Mucosa of rectum (tissue), 2 donors: ENCODE results near the gene UXS1.

Experiments used
- H3K27ac ChIP-seq, 2 donors: one replicate each; pipeline ENCODE4 v1.7.0; 2013; ENCODE audit warnings: inconsistent platforms in 2 of 2, low read depth in 2 of 2, low read length in 2 of 2
- H3K27me3 ChIP-seq, 2 donors: one replicate each; pipeline ENCODE4 v1.7.0; 2013; ENCODE audit warnings: low read length in 2 of 2; ENCODE audit not compliant: control insufficient read depth in 2 of 2, insufficient read depth in 2 of 2
- H3K36me3 ChIP-seq, 2 donors: one replicate each; pipeline ENCODE4 v1.7.0; 2013; ENCODE audit warnings: low read length in 2 of 2; ENCODE audit not compliant: control insufficient read depth in 2 of 2, insufficient read depth in 2 of 2
- H3K4me1 ChIP-seq, 2 donors: one replicate each; pipeline ENCODE4 v1.7.0; 2013; ENCODE audit warnings: low read length in 2 of 2, mild to moderate bottlenecking in 1 of 2; ENCODE audit not compliant: control insufficient read depth in 2 of 2, insufficient read depth in 2 of 2
- H3K4me3 ChIP-seq, 2 donors: one replicate each; pipeline ENCODE4 v1.7.0; 2013; ENCODE audit warnings: low read length in 2 of 2
- H3K9ac ChIP-seq, 2 donors: one replicate each; pipeline ENCODE4 v1.7.0; 2013; ENCODE audit warnings: low read length in 2 of 2, low read depth in 1 of 2, mild to moderate bottlenecking in 1 of 2
- H3K9me3 ChIP-seq, 2 donors: one replicate each; pipeline ENCODE4 v1.7.0; 2013; ENCODE audit warnings: low read length in 2 of 2; ENCODE audit not compliant: control insufficient read depth in 2 of 2
- donor health status: healthy.
- donor health status: Normal muscosa, but diverticular disease.

UXS1 gene

DNA sequence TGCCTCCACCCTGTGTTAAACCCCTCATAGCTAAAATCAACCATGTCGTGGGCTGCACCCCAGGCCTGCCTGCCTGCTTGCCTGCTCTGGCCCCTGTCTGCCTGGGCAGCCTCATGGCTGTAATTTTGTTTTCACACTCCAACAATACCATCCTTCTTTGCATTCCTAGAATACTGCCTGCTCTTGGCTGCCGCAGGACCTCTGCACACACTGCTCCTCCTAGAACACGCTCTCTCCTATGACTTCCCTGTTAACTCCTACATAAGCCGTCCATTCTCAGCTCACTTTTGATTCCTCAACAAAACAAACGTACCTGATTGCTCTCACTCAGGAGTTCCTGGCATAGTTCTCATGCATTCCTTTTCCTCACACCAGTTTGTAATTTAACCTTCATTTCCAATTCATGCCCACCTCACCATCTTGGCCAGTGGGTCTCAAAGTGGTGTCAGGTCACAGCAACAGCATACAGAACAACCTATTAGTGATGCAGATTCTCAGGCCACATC lies 2.5 kb downstream of the UXS1 start:
- Histone ChIP-seq H3K9me3 (no peaks in the 10 kb centered on the region), H3K27ac (no peak overlapping the region), H3K4me1 (peaks cover 9 to 18% of the 10 kb centered on the region in 2 donors), H3K27me3 (no peaks in the 10 kb centered on the region), H3K9ac (no peak overlapping the region), H3K4me3 (no peak overlapping the region), H3K36me3 (no peaks in the 10 kb centered on the region)

DNA sequence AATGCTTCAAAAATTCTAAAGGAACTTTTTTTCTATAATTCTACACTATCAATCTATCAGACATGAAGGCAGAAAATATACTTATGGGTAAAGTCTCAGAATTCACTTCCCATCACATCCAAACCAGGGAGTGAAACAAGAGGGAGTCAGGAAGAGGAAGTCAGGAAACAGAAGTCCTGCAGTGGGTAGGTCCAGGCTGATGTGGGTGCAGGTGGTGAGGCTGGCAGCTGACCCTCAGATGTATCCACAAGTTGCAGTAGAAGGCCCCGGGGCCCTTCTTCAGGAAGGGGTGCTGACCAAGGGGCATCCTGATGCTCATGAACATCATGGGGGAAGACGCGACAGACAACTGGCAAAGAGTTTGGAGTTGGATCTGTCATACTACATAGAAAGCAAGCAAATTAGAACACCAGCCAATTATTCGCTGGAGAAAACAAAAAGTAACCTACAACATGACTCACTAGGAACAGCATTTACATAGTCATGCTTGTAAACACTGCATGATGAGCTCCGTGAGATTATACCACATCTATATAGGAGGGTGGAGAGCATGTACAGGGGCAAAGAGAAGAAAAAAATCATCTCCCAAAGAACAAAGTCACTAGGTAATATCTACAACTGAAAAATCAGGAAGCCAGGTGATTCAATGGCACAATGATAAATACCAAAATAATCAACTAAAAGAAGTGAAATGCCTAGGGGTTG lies 4.2 kb downstream of the UXS1 start:
- Histone ChIP-seq H3K9ac (no peak overlapping the region), H3K4me1 (peaks cover 9 to 16% of the 10 kb centered on the region in 2 donors), H3K9me3 (no peaks in the 10 kb centered on the region), H3K27me3 (no peaks in the 10 kb centered on the region), H3K36me3 (no peaks in the 10 kb centered on the region), H3K27ac (no peak overlapping the region), H3K4me3 (no peak overlapping the region)

DNA sequence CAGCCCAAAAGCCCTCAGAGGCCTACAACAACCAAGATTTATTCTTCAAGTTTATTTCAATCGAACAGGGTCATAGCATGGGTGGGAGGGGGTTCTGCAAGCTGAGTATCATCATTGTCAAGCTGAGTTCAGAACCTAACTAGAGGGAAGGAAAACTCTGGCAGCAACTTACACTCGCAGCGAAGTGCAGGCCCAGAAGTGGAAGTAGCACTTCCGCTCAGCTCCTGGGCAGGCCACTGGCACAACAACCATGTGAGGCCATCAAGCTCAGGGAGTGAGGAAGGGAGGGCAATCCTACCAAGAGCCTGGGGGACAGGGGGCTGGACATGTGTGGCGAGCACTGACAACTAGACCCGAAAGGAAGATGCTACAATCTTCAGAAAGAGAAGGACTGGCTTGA lies 4.8 kb downstream of the UXS1 start:
- Histone ChIP-seq H3K9ac (no peak overlapping the region), H3K4me3 (no peak overlapping the region), H3K27me3 (no peaks in the 10 kb centered on the region), H3K27ac (no peak overlapping the region), H3K36me3 (no peaks in the 10 kb centered on the region), H3K4me1 (peaks cover 9 to 14% of the 10 kb centered on the region in 2 donors), H3K9me3 (no peaks in the 10 kb centered on the region)

DNA sequence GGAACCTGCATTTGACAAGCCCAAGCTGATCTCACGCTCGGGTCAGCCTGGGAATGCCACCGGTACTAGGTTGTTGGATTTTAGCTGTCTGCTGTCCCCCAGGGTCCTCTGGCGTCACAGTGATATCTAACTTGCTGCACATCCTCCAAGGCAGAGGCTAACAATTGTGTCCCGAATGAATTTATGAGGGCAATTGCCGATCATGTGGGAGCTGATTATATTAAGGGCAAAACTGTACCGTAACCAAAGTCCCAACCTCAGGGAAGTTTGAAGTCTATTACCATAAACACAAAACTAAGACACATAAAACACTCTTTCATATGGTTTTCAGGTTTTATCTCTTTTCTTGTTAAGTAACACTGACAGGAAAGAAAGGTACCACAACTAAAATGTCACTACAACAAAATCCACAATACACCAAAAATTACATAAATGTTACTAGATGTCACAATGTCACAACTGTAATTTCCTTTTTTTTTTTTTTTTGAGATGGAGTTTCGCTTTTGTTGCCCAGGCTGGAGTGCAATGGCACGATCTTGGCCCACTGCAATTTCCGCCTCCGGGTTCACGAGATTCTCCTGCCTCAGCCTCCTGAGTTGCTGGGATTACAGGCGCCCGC lies 6.7 kb downstream of the UXS1 start:
- Histone ChIP-seq H3K9me3 (no peaks in the 10 kb centered on the region), H3K9ac (no peak overlapping the region), H3K4me1 (peaks cover 0 to 7% of the 10 kb centered on the region in 2 donors), H3K27me3 (no peaks in the 10 kb centered on the region), H3K4me3 (no peak overlapping the region), H3K27ac (no peak overlapping the region), H3K36me3 (no peaks in the 10 kb centered on the region)

DNA sequence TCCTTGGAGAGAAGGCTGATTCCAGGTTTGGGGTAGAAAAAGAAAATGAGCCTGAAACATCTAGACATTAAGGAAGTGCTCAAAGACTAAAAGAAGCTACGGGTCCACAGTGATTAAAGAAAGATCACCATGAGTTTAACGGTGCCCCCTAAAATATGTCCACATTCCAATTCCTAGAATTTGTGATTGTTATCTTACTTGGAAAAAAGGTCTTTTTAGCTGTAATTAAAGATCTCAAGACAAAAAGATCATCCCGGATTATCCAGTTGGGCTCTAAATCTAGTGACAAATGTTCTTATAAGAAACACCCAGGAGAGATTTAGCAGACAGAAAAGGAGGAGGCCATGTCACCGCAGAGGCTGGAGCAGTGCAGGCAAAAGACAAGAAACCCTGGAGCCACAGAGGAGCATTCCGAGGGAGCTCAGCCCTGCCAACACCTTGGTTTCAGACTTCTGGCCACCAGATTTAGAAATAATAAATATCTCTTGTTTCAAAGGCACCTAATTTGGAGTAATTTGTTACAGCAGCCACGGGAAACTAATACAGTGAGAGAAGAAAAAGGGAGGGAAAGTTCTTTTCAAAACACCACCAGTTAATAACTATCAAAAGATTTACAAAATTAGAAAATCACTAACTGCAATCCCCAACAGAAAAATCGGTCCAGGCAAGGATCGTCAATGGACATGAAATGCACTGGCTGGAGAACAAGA lies 8.5 kb downstream of the UXS1 start:
- Histone ChIP-seq H3K9me3 (no peaks in the 10 kb centered on the region), H3K4me1 (peaks cover 0 to 10% of the 10 kb centered on the region in 2 donors), H3K27ac (no peak overlapping the region), H3K9ac (no peak overlapping the region), H3K27me3 (no peaks in the 10 kb centered on the region), H3K4me3 (no peak overlapping the region), H3K36me3 (no peaks in the 10 kb centered on the region)

DNA sequence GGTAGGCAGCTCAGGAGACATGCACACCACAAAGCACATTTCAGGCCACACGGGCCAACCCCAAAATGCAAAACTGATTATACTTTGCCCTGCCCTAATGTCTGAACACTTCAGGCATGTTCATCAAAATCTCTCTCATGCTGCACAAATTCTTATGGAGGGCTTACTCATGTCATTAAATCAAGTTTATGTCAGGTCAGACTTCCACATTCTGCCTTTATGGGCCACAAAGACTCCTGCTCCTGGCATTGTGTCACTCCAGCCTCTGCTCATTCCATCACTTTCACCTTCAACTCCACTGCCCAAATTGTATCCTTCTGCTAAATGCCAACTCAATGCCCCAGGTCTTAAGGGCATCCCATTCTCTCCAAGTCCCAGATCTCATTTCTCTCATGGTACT lies 9.2 kb downstream of the UXS1 start:
- H3K27ac ChIP-seq, result no peak overlapping the region
- no peaks in the 10 kb centered on the region for H3K9me3 ChIP-seq
- H3K4me3 ChIP-seq, result no peak overlapping the region
- H3K27me3 ChIP-seq, result no peaks in the 10 kb centered on the region
- H3K4me1 ChIP-seq, result peaks cover 0 to 10% of the 10 kb centered on the region in 2 donors
- H3K9ac ChIP-seq, result no peak overlapping the region
- no peaks in the 10 kb centered on the region for H3K36me3 ChIP-seq

DNA sequence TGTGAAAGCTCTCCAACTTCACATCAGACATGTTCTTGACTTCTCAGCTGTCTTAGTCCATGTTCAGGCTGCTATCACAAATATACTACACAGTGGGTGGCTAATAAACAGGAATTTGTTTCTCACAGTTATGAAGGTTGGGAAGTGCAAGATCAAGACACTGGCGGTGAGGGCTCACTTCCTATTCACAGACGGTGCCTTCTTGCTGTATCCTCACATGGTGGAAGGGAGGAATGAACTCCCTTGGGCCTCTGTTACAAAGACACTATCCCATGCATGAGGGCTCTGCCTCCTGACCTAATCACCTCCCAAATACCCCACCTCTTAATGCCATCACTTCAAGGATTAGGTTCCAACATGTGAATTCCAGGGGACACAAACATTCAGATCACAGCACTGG lies 9.7 kb downstream of the UXS1 start:
- Histone ChIP-seq H3K36me3 (no peaks in the 10 kb centered on the region), H3K27me3 (no peaks in the 10 kb centered on the region), H3K27ac (no peak overlapping the region), H3K4me1 (peaks cover 0 to 8% of the 10 kb centered on the region in 2 donors), H3K9ac (no peak overlapping the region), H3K9me3 (no peaks in the 10 kb centered on the region), H3K4me3 (no peak overlapping the region)

DNA sequence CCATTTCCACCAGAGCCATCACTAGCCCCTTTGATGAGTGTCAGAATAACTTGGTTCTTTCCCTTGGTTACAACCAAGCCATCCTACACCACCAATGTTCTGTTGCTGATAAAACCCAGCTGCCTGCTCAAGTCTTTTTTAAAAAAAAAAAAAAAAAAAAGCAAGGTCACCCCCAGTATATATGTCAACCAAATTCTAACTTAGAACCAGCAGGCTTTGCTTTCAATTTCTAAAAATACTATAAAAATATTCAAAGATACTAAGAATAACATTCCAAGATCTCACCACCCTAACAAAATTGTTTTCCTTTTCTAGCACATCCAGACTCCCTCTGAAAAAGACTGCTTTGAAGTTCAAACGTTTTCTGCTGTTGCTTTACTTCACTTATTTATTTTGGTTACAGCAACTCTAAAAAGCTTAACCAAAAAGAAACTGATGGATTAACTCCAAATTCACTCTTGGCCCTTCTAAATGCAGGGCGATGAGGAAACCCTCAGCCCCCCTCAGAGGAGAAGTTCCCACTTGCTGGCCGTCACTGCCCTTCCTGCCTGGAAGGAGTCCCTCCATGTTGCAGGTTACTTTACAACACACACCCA lies 10.9 kb downstream of the UXS1 start:
- no peaks in the 10 kb centered on the region for H3K27me3 ChIP-seq
- H3K36me3 ChIP-seq, result no peaks in the 10 kb centered on the region
- no peak overlapping the region for H3K27ac ChIP-seq
- H3K4me1 ChIP-seq, result peaks cover 0 to 8% of the 10 kb centered on the region in 2 donors
- H3K9me3 ChIP-seq, result no peaks in the 10 kb centered on the region
- no peak overlapping the region for H3K4me3 ChIP-seq
- no peak overlapping the region for H3K9ac ChIP-seq

DNA sequence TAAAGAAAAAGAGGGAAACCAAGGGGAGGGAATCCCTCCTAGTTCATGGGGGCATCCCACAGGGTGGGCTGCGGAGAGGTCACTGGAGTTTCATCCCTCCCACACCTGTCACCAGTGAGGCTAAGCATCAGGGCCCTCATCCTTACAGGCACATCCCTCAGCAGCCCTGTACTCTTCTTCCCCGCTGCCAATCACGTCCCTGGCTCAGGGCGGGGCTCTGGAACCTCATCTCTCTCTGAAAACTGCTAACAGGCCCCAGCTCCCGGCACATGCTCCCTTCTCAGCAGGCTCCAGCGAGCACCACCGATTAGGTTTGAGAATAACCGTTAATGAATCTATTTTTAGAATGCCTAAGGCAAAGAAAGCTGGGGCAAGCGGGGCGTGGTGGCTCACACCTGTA lies 13.0 kb downstream of the UXS1 start:
- Histone ChIP-seq H3K9ac (no peak overlapping the region), H3K4me1 (peaks cover 0 to 3% of the 10 kb centered on the region in 2 donors), H3K4me3 (no peak overlapping the region), H3K9me3 (no peaks in the 10 kb centered on the region), H3K27ac (no peak overlapping the region), H3K36me3 (no peaks in the 10 kb centered on the region), H3K27me3 (no peaks in the 10 kb centered on the region)

DNA sequence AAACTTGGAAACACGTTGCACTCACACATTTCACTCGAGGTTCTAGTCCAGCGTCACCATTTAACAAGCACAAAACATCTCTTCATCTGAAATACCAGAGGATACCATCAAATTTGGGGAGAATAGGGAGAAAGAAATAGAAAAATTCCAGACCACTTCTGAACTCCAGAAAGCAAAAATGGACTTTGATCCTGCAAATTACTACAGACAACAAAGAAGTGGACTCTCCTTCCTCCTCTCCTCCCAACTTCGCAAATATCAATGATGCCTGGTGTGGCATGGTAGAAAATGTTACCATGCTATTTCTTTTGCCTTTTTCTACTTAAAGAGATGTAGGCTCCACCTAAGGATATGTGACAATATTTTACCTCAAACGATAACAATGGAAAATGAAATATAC lies 13.5 kb downstream of the UXS1 start:
- Histone ChIP-seq H3K27ac (no peak overlapping the region), H3K36me3 (no peaks in the 10 kb centered on the region), H3K4me1 (peaks cover 0 to 3% of the 10 kb centered on the region in 2 donors), H3K4me3 (no peak overlapping the region), H3K27me3 (no peaks in the 10 kb centered on the region), H3K9me3 (no peaks in the 10 kb centered on the region), H3K9ac (no peak overlapping the region)
